Prostate gland (tissue), 2 donors: ENCODE data around the gene XPO4.
"Not testable (repeated sequence)": the region's sequence is repeated elsewhere in the genome, so short reads cannot be mapped to it uniquely, and the experiment has no call there.

ENCODE experiments used
- CTCF ChIP-seq, 4 experiments: fragments of 200-600 bp in 2 of 4; fragments of 450-650 bp in 2 of 4; sonication (generic) in 2 of 4; IDR thresholded peaks; 1 replicate in 3 of 4; 2 replicates in 1 of 4; pipeline ENCODE4 v1.5.1; 2016 to 2019; ENCODE audit warnings: antibody characterized with exemption in 4 of 4, mild to moderate bottlenecking in 2 of 4, moderate library complexity in 2 of 4
- POLR2A ChIP-seq: fragments of 450-650 bp; IDR thresholded peaks from one replicate; pipeline ENCODE4 v1.6.1; 2016; ENCODE audit warnings: antibody characterized with exemption, mild to moderate bottlenecking

GRCh38 chr13:20890540-20890939, 12.0 kb downstream of the XPO4 start:
- not testable (repeated sequence) for TF ChIP-seq CTCF (IDR thresholded peaks at IDR 0.05); POLR2A
